Central memory CD8-positive, alpha-beta T cell (primary cell): Measurements from ENCODE around the gene ZNF197.
A peak's percentile ranks its signal among the peaks of the same experiment; 100 is the strongest.
"Not testable (repeated sequence)": the region's sequence is repeated elsewhere in the genome, so short reads cannot be mapped to it uniquely, and the experiment has no call there.

Experiments
- ATAC-seq: fragments of 150-1000 bp; cut with Tn5 transposase; replicated peaks from 2 replicates; pipeline ENCODE4 v1.10.0; 2022; ENCODE audit warnings: mild to moderate bottlenecking, moderate FRiP score, moderate number of reproducible peaks; ENCODE audit not compliant: poor library complexity, severe bottlenecking; ENCODE audit errors: extremely low read depth
- DNase-seq, 2 donors: peaks; one replicate each; pipeline ENCODE4 v3.0.0; 2021; ENCODE audit warnings: low spot score in 2 of 2
- H3K27ac Mint-ChIP-seq: one replicate; pipeline ENCODE4 v1.8.0; 2022; ENCODE audit warnings: low read depth, mild to moderate bottlenecking, moderate library complexity, mixed read lengths
- H3K27me3 Mint-ChIP-seq: one replicate; pipeline ENCODE4 v1.8.0; 2022; ENCODE audit warnings: mixed read lengths
- H3K36me3 Mint-ChIP-seq: one replicate; pipeline ENCODE4 v1.8.0; 2022; ENCODE audit warnings: mild to moderate bottlenecking, moderate library complexity, mixed read lengths; ENCODE audit not compliant: insufficient read depth
- H3K4me1 Mint-ChIP-seq: one replicate; pipeline ENCODE4 v1.8.0; 2022; ENCODE audit warnings: mixed read lengths
- H3K4me3 Mint-ChIP-seq: one replicate; pipeline ENCODE4 v1.8.0; 2022; ENCODE audit warnings: mild to moderate bottlenecking, moderate library complexity, mixed read lengths
- H3K9me3 Mint-ChIP-seq: one replicate; pipeline ENCODE4 v1.8.0; 2022; ENCODE audit warnings: mixed read lengths

ZNF197 gene

DNA sequence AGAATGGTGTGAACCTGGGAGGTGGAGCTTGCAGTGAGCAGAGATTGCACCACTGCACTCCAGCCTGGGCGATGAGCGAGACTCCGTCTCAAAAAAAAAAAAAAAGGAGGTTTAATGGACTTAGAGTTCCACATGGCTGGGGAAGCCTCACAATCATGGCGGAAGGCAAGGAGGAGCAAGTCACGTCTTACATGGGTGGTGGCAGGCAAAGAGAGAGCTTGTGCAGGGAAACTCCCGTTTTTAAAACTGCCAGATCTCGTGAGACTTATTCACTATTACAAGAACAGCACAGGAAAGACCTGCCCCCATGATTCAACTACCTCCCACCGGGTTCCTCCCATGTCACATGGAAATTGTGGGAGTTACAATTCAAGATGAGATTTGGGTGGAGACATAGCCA, 48.6 kb downstream of the ZNF197 start:
- H3K9me3 Mint-ChIP-seq, ATAC-seq, H3K4me3 Mint-ChIP-seq: not testable (repeated sequence)

DNA sequence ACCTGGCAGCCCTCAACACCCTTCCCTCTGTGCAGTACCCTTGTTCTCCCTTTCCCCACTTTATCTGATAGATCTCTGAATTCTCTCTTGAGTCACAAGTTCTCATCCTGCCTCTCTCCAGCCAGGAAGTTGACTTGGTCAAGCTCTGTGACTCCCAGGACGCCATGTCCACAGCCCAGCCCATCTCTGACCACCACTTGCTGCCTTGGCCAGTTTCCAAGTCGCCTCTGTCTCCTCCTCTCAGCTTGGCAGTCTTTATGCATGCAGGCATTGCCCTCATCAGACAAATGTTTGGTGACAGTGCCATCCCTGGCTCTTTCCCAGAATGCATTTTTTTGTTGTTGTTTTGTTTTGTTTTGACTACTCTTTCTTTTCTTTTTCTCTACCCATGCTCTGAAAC, 49.4 kb downstream of the ZNF197 start:
- no peaks in the 10 kb centered on the region for H3K36me3 Mint-ChIP-seq
- H3K9me3 Mint-ChIP-seq, result peaks cover 8% of the 10 kb centered on the region
- no peak overlapping the region for H3K4me3 Mint-ChIP-seq
- no peak overlapping the region for H3K27ac Mint-ChIP-seq
- DNase-seq (no peak), ATAC-seq (no peak)
- no peaks in the 10 kb centered on the region for H3K4me1 Mint-ChIP-seq
- peaks cover 18% of the 10 kb centered on the region for H3K27me3 Mint-ChIP-seq

More for the DNA sequence above, 48.6 kb downstream of the ZNF197 start:
- DNase-seq, H3K27ac Mint-ChIP-seq, H3K36me3 Mint-ChIP-seq, H3K4me1 Mint-ChIP-seq: not testable (repeated sequence)
- peaks cover 18% of the 10 kb centered on the region for H3K27me3 Mint-ChIP-seq

- Mint-ChIP-seq H3K27me3 (peaks cover 27% of the 10 kb centered on the region), H3K4me1 (no peaks in the 10 kb centered on the region), H3K9me3 (peaks cover 5% of the 10 kb centered on the region), H3K4me3 (no peak overlapping the region), H3K27ac (no peak overlapping the region), H3K36me3 (no peaks in the 10 kb centered on the region)
- DNase-seq, result no peak
- ATAC-seq, result no peak
Observed at GRCh38 chr3:44678480-44679116, 53.8 kb downstream of the ZNF197 start.

GRCh38 chr3:44680921-44681455, 56.2 kb downstream of the ZNF197 start:
- Mint-ChIP-seq H3K4me1 (peaks cover 10% of the 10 kb centered on the region), H3K27me3 (peaks cover 42% of the 10 kb centered on the region), H3K4me3 (no peak overlapping the region), H3K27ac (no peak overlapping the region), H3K36me3 (peaks cover 4% of the 10 kb centered on the region), H3K9me3 (peaks cover 5% of the 10 kb centered on the region)
- no peak for DNase-seq
- ATAC-seq, result no peak

DNA sequence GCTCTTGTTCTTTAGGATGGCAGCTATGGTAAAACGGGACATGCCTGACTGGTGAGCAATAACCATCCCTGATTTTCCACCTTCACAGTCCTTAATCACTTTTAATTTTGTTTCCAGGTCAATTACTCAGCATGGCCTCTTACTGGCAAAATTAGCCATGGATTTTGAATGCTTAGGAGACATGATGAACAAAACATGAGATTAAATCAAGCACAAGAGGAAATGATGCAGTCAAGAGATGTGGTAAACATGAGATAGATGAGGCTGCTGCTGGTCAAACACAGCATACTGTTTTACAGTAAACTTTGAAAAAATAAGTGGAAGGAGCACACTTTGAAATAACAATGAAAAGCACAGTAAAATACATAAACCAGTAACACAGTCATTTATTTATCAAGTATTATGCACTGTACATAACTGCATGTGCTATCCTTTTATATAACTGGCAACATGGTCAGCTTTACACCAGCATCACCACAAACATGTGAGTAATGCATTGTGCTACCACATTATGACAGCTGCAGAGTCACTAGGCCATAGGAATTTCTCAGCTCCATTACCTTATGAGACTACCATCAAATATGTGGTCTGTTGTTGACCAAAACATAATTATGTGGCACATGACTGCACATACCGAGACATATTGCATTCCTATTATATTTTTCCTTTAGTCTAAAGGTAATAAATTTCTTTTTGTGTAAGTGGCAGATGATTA, 57.5 kb downstream of the ZNF197 start:
- Mint-ChIP-seq H3K36me3 (peaks cover 4% of the 10 kb centered on the region), H3K4me1 (peaks cover 10% of the 10 kb centered on the region), H3K9me3 (peaks cover 15% of the 10 kb centered on the region), H3K27me3 (peaks cover 45% of the 10 kb centered on the region), H3K27ac (no peak overlapping the region), H3K4me3 (no peak overlapping the region)
- ATAC-seq (no peak), DNase-seq (no peak)

GRCh38 chr3:44685128-44685800, 60.4 kb downstream of the ZNF197 start:
- ATAC-seq, result peak; percentile 56
- peaks cover 72% of the 10 kb centered on the region for H3K27me3 Mint-ChIP-seq
- peaks cover 10% of the 10 kb centered on the region for H3K4me1 Mint-ChIP-seq
- peak; percentile 15 to 19 for DNase-seq
- H3K9me3 Mint-ChIP-seq, result peaks cover 23% of the 10 kb centered on the region
- H3K36me3 Mint-ChIP-seq, result peaks cover 4% of the 10 kb centered on the region
- peak overlapping the region; percentile 6 for H3K27ac Mint-ChIP-seq
- H3K4me3 Mint-ChIP-seq, result peak overlapping the region; percentile 84

GRCh38 chr3:44687898-44688297, 63.1 kb downstream of the ZNF197 start:
- no peak overlapping the region for H3K27ac Mint-ChIP-seq
- DNase-seq, result no peak
- no peak overlapping the region for H3K4me3 Mint-ChIP-seq
- peaks cover 88% of the 10 kb centered on the region for H3K27me3 Mint-ChIP-seq
- peaks cover 10% of the 10 kb centered on the region for H3K4me1 Mint-ChIP-seq
- H3K36me3 Mint-ChIP-seq, result peaks cover 4% of the 10 kb centered on the region
- ATAC-seq, result no peak
- peaks cover 25% of the 10 kb centered on the region for H3K9me3 Mint-ChIP-seq
